Neuronal stem cell (in vitro differentiated cells): ENCODE measurements around the gene LMTK3.

ENCODE experiments used
- DNase-seq: peaks from one replicate; pipeline ENCODE4 v3.0.0-alpha.2; 2013; ENCODE audit warnings: low spot score
- H2AFZ ChIP-seq: one replicate; pipeline ENCODE4 v1.6.1; 2013; ENCODE audit warnings: mild to moderate bottlenecking, low read length, inconsistent platforms
- H2AK5ac ChIP-seq: 2 replicates; pipeline ENCODE4 v1.6.1; 2013; ENCODE audit warnings: low read depth, mild to moderate bottlenecking, inconsistent platforms, low read length, moderate library complexity, mixed read lengths
- H2BK120ac ChIP-seq: 2 replicates; pipeline ENCODE4 v1.6.1; 2013; ENCODE audit warnings: low read depth, mild to moderate bottlenecking, inconsistent platforms, low read length, moderate library complexity, mixed read lengths
- H2BK12ac ChIP-seq: one replicate; pipeline ENCODE4 v1.6.1; 2013; ENCODE audit warnings: low read length, inconsistent platforms
- H2BK15ac ChIP-seq: 2 replicates; pipeline ENCODE4 v1.6.1; 2013; ENCODE audit warnings: mild to moderate bottlenecking, low read length, inconsistent platforms, mixed read lengths
- H2BK5ac ChIP-seq: one replicate; pipeline ENCODE4 v1.6.1; 2013; ENCODE audit warnings: inconsistent platforms, mild to moderate bottlenecking, low read length, moderate library complexity
- H3K14ac ChIP-seq: one replicate; pipeline ENCODE4 v1.6.1; 2013; ENCODE audit warnings: low read length, inconsistent platforms
- H3K18ac ChIP-seq: 2 replicates; pipeline ENCODE4 v1.6.1; 2013; ENCODE audit warnings: low read length, inconsistent platforms
- H3K23ac ChIP-seq: 2 replicates; pipeline ENCODE4 v1.6.1; 2013; ENCODE audit warnings: low read depth, mild to moderate bottlenecking, mixed read lengths, low read length, inconsistent platforms; ENCODE audit not compliant: poor library complexity
- H3K27ac ChIP-seq: replicated peaks from 3 replicates; pipeline ENCODE4 v1.5.1; 2013; ENCODE audit warnings: low read length, inconsistent platforms
- H3K27me3 ChIP-seq, 3 experiments: 2 replicates each; pipeline ENCODE4 v1.6.1; 2013; ENCODE audit warnings: low read length in 3 of 3, mild to moderate bottlenecking in 2 of 3, inconsistent platforms in 1 of 3, low read depth in 1 of 3, mixed read lengths in 1 of 3, moderate library complexity in 1 of 3; ENCODE audit not compliant: control insufficient read depth in 3 of 3, insufficient read depth in 3 of 3
- H3K36me3 ChIP-seq, 2 donors: replicated peaks in 1 of 2; 2 replicates each; pipeline ENCODE4 v1.6.1; 2013; ENCODE audit warnings: low read length in 2 of 2; ENCODE audit not compliant: control insufficient read depth in 2 of 2, insufficient read depth in 2 of 2
- H3K4ac ChIP-seq: 2 replicates; pipeline ENCODE4 v1.6.1; 2013; ENCODE audit warnings: inconsistent platforms, mild to moderate bottlenecking, low read length, moderate library complexity
- H3K4me1 ChIP-seq, 2 donors: 1 replicate in 1 of 2; 2 replicates in 1 of 2; pipeline ENCODE4 v1.6.1; 2013; ENCODE audit warnings: low read length in 2 of 2, low read depth in 1 of 2; ENCODE audit not compliant: control insufficient read depth in 2 of 2, insufficient read depth in 1 of 2
- H3K4me2 ChIP-seq: one replicate; pipeline ENCODE4 v1.6.1; 2013; ENCODE audit warnings: mild to moderate bottlenecking, low read length, inconsistent platforms; ENCODE audit not compliant: insufficient read depth, poor library complexity, severe bottlenecking
- H3K4me3 ChIP-seq, 2 donors: 2 replicates each; pipeline ENCODE4 v1.5.1; 2013; ENCODE audit warnings: low read length in 2 of 2, mild to moderate bottlenecking in 2 of 2, inconsistent platforms in 1 of 2, moderate library complexity in 1 of 2
- H3K79me1 ChIP-seq: one replicate; pipeline ENCODE4 v1.6.1; 2013; ENCODE audit warnings: low read depth, mild to moderate bottlenecking, inconsistent platforms, low read length, moderate library complexity
- H3K9ac ChIP-seq: one replicate; pipeline ENCODE4 v1.6.1; 2013; ENCODE audit warnings: mild to moderate bottlenecking, low read depth, low read length, inconsistent platforms; ENCODE audit not compliant: poor library complexity
- H3K9me3 ChIP-seq, 2 donors: replicated peaks in 1 of 2; 2 replicates each; pipeline versions ENCODE3 to v1.6.1; 2013; ENCODE audit warnings: low read length in 2 of 2, mild to moderate bottlenecking in 2 of 2, inconsistent platforms in 1 of 2, low read depth in 1 of 2, mixed read lengths in 1 of 2, moderate library complexity in 1 of 2; ENCODE audit not compliant: control insufficient read depth in 2 of 2, insufficient read depth in 1 of 2
- H4K8ac ChIP-seq: one replicate; pipeline ENCODE4 v1.6.1; 2013; ENCODE audit warnings: low read depth, mild to moderate bottlenecking, inconsistent platforms, low read length, moderate library complexity
- H4K91ac ChIP-seq: one replicate; pipeline ENCODE4 v1.6.1; 2013; ENCODE audit warnings: low read length, low read depth, mild to moderate bottlenecking, inconsistent platforms; ENCODE audit not compliant: poor library complexity
- WGBS, 2 donors: extraction: QIAGEN DNeasy Blood & Tissue Kit; methylation state at CpG; one replicate each; pipeline ENCODE4 v1.1.7; 2013; ENCODE audit warnings: missing lambda C conversion rate in 2 of 2, mixed read lengths in 1 of 2; ENCODE audit not compliant: insufficient read length in 2 of 2, insufficient replicate concordance in 1 of 2; ENCODE audit errors: extremely low coverage in 2 of 2; 5-methylcytosine and 5-hydroxymethylcytosine counted together

Gene LMTK3

GRCh38 chr19:48461651-48461981 is 50.0 kb downstream of the LMTK3 start:
- H3K4me3 ChIP-seq, result no peak overlapping the region
- H2BK12ac ChIP-seq, result peak overlapping the region; percentile 84
- WGBS, 2 donors, result no CpG with 5 or more reads among the region's 36 CpGs

GRCh38 chr19:48458016-48458415 is 53.6 kb downstream of the LMTK3 start:
- H3K4me3 ChIP-seq, result no peak overlapping the region
- DNase-seq, result no peak
- no peak overlapping the region for H2BK12ac ChIP-seq
- no peaks in the 10 kb centered on the region for H3K4me1 ChIP-seq
- H2BK120ac ChIP-seq, result no peak overlapping the region
- no CpG with 5 or more reads among the region's 2 CpGs for WGBS, 2 donors
- H4K8ac ChIP-seq, result no peak overlapping the region
- H3K9me3 ChIP-seq, result no peaks in the 10 kb centered on the region
- H2AK5ac ChIP-seq, result no peak overlapping the region
- H2AFZ ChIP-seq, result no peak overlapping the region
- H3K4ac ChIP-seq, result no peak overlapping the region
- H3K79me1 ChIP-seq, result peaks cover 3% of the 10 kb centered on the region
- H3K18ac ChIP-seq, result no peak overlapping the region
- H3K36me3 ChIP-seq, result peaks cover 17 to 53% of the 10 kb centered on the region in 2 donors
- H3K27ac ChIP-seq, result no peak overlapping the region
- no peak overlapping the region for H2BK5ac ChIP-seq
- no peak overlapping the region for H3K14ac ChIP-seq
- H4K91ac ChIP-seq, result no peak overlapping the region
- no peak overlapping the region for H3K23ac ChIP-seq
- H3K9ac ChIP-seq, result no peak overlapping the region
- no peaks in the 10 kb centered on the region for H3K27me3 ChIP-seq
- H2BK15ac ChIP-seq, result no peak overlapping the region
- no peak overlapping the region for H3K4me2 ChIP-seq

More at GRCh38 chr19:48461651-48461981, 50.0 kb downstream of the LMTK3 start:
- no peak overlapping the region for H4K8ac ChIP-seq
- H4K91ac ChIP-seq, result no peak overlapping the region
- H2BK15ac ChIP-seq, result no peak overlapping the region
- H3K9me3 ChIP-seq, result no peaks in the 10 kb centered on the region
- H3K36me3 ChIP-seq, result peaks cover 4 to 18% of the 10 kb centered on the region in 2 donors
- no peak overlapping the region for H3K14ac ChIP-seq
- no peak overlapping the region for H3K4me2 ChIP-seq
- H2BK120ac ChIP-seq, result no peak overlapping the region
- no peaks in the 10 kb centered on the region for H3K27me3 ChIP-seq
- no peak overlapping the region for H2AFZ ChIP-seq
- peak overlapping the region; percentile 44 for H3K9ac ChIP-seq
- peak overlapping the region; percentile 73 for H3K23ac ChIP-seq
- H3K4me1 ChIP-seq, result no peaks in the 10 kb centered on the region
- no peak for DNase-seq
- H3K4ac ChIP-seq, result no peak overlapping the region
- H3K79me1 ChIP-seq, result no peaks in the 10 kb centered on the region
- H2AK5ac ChIP-seq, result no peak overlapping the region
- H2BK5ac ChIP-seq, result no peak overlapping the region
- no peak overlapping the region for H3K27ac ChIP-seq
- no peak overlapping the region for H3K18ac ChIP-seq

GRCh38 chr19:48456864-48457263 is 54.8 kb downstream of the LMTK3 start:
- no peaks in the 10 kb centered on the region for H3K9me3 ChIP-seq
- H3K27ac ChIP-seq, result no peak overlapping the region
- H3K79me1 ChIP-seq, result peaks cover 3% of the 10 kb centered on the region
- H4K8ac ChIP-seq, result no peak overlapping the region
- H2AFZ ChIP-seq, result no peak overlapping the region
- H3K18ac ChIP-seq, result no peak overlapping the region
- no peak overlapping the region for H2BK120ac ChIP-seq
- H2BK15ac ChIP-seq, result no peak overlapping the region
- H3K4me1 ChIP-seq, result no peaks in the 10 kb centered on the region
- no peak overlapping the region for H3K23ac ChIP-seq
- H2AK5ac ChIP-seq, result no peak overlapping the region
- H3K4ac ChIP-seq, result no peak overlapping the region
- peaks cover 23 to 62% of the 10 kb centered on the region in 2 donors for H3K36me3 ChIP-seq
- no peak overlapping the region for H3K4me3 ChIP-seq
- H4K91ac ChIP-seq, result no peak overlapping the region
- H2BK5ac ChIP-seq, result no peak overlapping the region
- no peak overlapping the region for H2BK12ac ChIP-seq
- H3K9ac ChIP-seq, result no peak overlapping the region
- WGBS, 2 donors, result no CpG with 5 or more reads among the region's 4 CpGs
- DNase-seq, result no peak
- H3K4me2 ChIP-seq, result no peak overlapping the region
- H3K14ac ChIP-seq, result no peak overlapping the region
- H3K27me3 ChIP-seq, result no peaks in the 10 kb centered on the region

- no peak overlapping the region for H3K23ac ChIP-seq
- H3K36me3 ChIP-seq, result peaks cover 30 to 70% of the 10 kb centered on the region in 2 donors
- WGBS, 2 donors, result no CpG with 5 or more reads among the region's 11 CpGs
- no peak overlapping the region for H2BK12ac ChIP-seq
- H4K91ac ChIP-seq, result no peak overlapping the region
- H3K18ac ChIP-seq, result no peak overlapping the region
- no peaks in the 10 kb centered on the region for H3K27me3 ChIP-seq
- H3K4me3 ChIP-seq, result peak overlapping the region in 1 of 2 donors; percentile 64
- peaks cover 3% of the 10 kb centered on the region for H3K79me1 ChIP-seq
- no peak overlapping the region for H2BK120ac ChIP-seq
- no peak overlapping the region for H3K4ac ChIP-seq
- DNase-seq, result no peak
- peak overlapping the region; percentile 57 for H2BK5ac ChIP-seq
- no peak overlapping the region for H2AK5ac ChIP-seq
- no peak overlapping the region for H2BK15ac ChIP-seq
- no peaks in the 10 kb centered on the region for H3K4me1 ChIP-seq
- H3K9me3 ChIP-seq, result no peaks in the 10 kb centered on the region
- H3K9ac ChIP-seq, result no peak overlapping the region
- H3K27ac ChIP-seq, result no peak overlapping the region
- H4K8ac ChIP-seq, result no peak overlapping the region
- no peak overlapping the region for H3K14ac ChIP-seq
- H3K4me2 ChIP-seq, result no peak overlapping the region
- H2AFZ ChIP-seq, result no peak overlapping the region
Measured at GRCh38 chr19:48455908-48456562, 55.6 kb downstream of the LMTK3 start.
